ENCODE results near the gene COTL1.

DNA sequence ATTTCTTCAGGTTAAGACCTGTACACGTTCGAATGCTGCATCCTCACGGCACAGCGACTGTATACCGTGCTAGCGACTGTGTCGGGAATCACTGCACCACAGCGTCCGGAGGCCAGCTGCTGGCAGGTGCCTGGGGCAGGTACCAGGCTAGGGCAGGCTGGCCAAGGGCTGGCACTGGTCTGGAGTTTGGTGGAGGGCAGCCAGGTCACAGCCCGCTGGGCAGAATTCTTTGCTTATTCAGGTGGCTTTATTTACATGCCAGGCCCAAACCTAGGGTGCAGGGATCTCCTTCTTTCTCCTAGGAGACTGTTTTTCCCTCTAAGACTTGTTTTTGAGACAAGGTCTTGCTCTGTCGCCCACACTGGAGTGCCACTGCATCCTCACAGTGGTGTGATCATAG, 37.9 kb downstream of the COTL1 start:
- TF ChIP-seq FOXP2 (optimal IDR thresholded peaks at IDR 0.05; ENCODE audit: borderline replicate concordance, extremely low read depth, extremely low read length, insufficient read depth) (no peak), REST (IDR thresholded peaks at IDR 0.05; ENCODE audit: insufficient read depth in 1 of 2, low read depth in 2 of 2, low read length in 2 of 2) (no peak)
